ENCODE data around the gene CUL1.

DNA sequence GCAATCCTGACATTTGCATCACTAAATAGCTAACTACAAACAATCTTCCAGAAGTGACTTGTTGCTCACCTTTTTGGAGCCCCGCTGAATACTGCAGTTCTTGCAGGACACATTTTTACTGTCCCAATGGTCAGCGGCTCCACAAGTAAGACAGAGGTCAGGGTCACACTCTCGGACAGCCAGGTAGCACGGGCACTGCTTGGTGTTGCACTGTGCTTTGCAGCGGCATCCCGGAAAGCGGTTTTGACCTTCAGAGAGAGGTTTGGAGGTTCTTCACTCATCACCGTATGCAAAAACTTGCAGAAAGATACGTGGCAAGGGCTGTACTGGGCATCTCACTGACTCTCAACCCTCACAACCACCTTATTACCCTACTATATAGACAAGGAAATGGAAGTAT is 115.2 kb downstream of the CUL1 start:
- TF ChIP-seq, protein P1, sequence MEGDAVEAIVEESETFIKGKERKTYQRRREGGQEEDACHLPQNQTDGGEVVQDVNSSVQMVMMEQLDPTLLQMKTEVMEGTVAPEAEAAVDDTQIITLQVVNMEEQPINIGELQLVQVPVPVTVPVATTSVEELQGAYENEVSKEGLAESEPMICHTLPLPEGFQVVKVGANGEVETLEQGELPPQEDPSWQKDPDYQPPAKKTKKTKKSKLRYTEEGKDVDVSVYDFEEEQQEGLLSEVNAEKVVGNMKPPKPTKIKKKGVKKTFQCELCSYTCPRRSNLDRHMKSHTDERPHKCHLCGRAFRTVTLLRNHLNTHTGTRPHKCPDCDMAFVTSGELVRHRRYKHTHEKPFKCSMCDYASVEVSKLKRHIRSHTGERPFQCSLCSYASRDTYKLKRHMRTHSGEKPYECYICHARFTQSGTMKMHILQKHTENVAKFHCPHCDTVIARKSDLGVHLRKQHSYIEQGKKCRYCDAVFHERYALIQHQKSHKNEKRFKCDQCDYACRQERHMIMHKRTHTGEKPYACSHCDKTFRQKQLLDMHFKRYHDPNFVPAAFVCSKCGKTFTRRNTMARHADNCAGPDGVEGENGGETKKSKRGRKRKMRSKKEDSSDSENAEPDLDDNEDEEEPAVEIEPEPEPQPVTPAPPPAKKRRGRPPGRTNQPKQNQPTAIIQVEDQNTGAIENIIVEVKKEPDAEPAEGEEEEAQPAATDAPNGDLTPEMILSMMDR (IDR thresholded peaks at IDR 0.05): no peak
- TF ChIP-seq POLR2AphosphoS5 (IDR thresholded peaks at IDR 0.05) (no peak), POLR2A (IDR thresholded peaks at IDR 0.05) (no peak)

Measured in upper lobe of left lung (tissue), 4 donors.